B cell (primary cell): ENCODE data around the gene SMTNL2. TPM values are rescaled to one million over a fixed set of nuclear protein-coding genes. Genes with fewer than 3 reads are reported as not detected.
A peak's percentile ranks its signal among the peaks of the same experiment; 100 is the strongest.

Experiments used
- ATAC-seq: fragments of 200-7000 bp; cut with Tn5 transposase; one replicate; pipeline ENCODE4 v1.10.0; 2021; ENCODE audit warnings: low read depth, mild to moderate bottlenecking, moderate number of reproducible peaks, moderate library complexity
- CTCF ChIA-PET: fragments of 350-600 bp; sonication (Branson Sonifier 250); formaldehyde crosslinking; loops from one replicate; lab custom pipeline; 2021; ENCODE audit warnings: antibody characterized with exemption, inconsistent platforms; lab: Charles Lee
- POLR2A ChIA-PET: fragments of 350-600 bp; sonication (Branson Sonifier 250); formaldehyde crosslinking; loops from one replicate; lab custom pipeline; 2021; ENCODE audit warnings: antibody characterized with exemption; lab: Charles Lee
- DNase-seq: peaks from one replicate; pipeline ENCODE4 v3.0.0; 2013
- H2AFZ ChIP-seq: 2 replicates; pipeline ENCODE4 v1.6.1; 2012; ENCODE audit warnings: mild to moderate bottlenecking, low read depth, low read length; ENCODE audit not compliant: insufficient read depth, poor library complexity, severe bottlenecking
- H3K27ac ChIP-seq, 2 donors: 1 replicate in 1 of 2; 2 replicates in 1 of 2; pipeline ENCODE4 v1.5.1; 2012 to 2013; ENCODE audit warnings: low read length in 2 of 2, mild to moderate bottlenecking in 2 of 2, moderate library complexity in 1 of 2
- H3K27me3 ChIP-seq, 4 experiments: fragments of 200-600 bp in 1 of 4; sonication (generic) in 1 of 4; replicated peaks in 1 of 4; 1 replicate in 2 of 4; 2 replicates in 2 of 4; pipeline versions ENCODE4 v1.6.1 to v1.7.0; 2013 to 2016; ENCODE audit warnings: low read length in 3 of 4, mild to moderate bottlenecking in 2 of 4, mixed read lengths in 1 of 4, moderate library complexity in 1 of 4; ENCODE audit not compliant: insufficient read depth in 4 of 4, control insufficient read depth in 3 of 4; ENCODE audit errors: control extremely low read depth in 1 of 4
- H3K36me3 ChIP-seq, 2 experiments: replicated peaks in 1 of 2; 1 replicate in 1 of 2; 2 replicates in 1 of 2; pipeline versions ENCODE4 v1.6.1 to v1.7.1; 2013; ENCODE audit warnings: low read length in 1 of 2; ENCODE audit not compliant: insufficient read depth in 2 of 2, control insufficient read depth in 1 of 2; ENCODE audit errors: control extremely low read depth in 1 of 2, extremely low read depth in 1 of 2
- H3K4me1 ChIP-seq, 2 donors: fragments of 200-600 bp in 1 of 2; sonication (generic) in 1 of 2; 1 replicate in 1 of 2; 2 replicates in 1 of 2; pipeline versions ENCODE4 v1.5.1 to v1.6.1; 2013 to 2017; ENCODE audit warnings: low read length in 2 of 2; ENCODE audit not compliant: control insufficient read depth in 2 of 2, insufficient read depth in 2 of 2
- H3K4me2 ChIP-seq: replicated peaks from 2 replicates; pipeline ENCODE3; 2012; ENCODE audit warnings: mild to moderate bottlenecking, low read depth, low read length; ENCODE audit not compliant: poor library complexity, severe bottlenecking
- H3K4me3 ChIP-seq, 5 experiments: fragments of 200-600 bp in 1 of 5; sonication (generic) in 1 of 5; 1 replicate in 3 of 5; 2 replicates in 2 of 5; pipeline versions ENCODE4 v1.5.1 to v1.7.0; 2011 to 2016; ENCODE audit warnings: low read length in 4 of 5, mild to moderate bottlenecking in 4 of 5, low read depth in 2 of 5, control low read depth in 1 of 5, moderate library complexity in 1 of 5; ENCODE audit not compliant: insufficient read depth in 1 of 5; ENCODE audit errors: control extremely low read depth in 1 of 5, extremely low read depth in 1 of 5
- H3K79me2 ChIP-seq: fragments of 200-600 bp; sonication (generic); one replicate; pipeline ENCODE4 v1.6.0; 2016; ENCODE audit warnings: low read length; ENCODE audit not compliant: control insufficient read depth, insufficient read depth
- H3K9ac ChIP-seq: fragments of 200-600 bp; sonication (generic); 2 replicates; pipeline ENCODE4 v1.6.1; 2017; ENCODE audit warnings: mild to moderate bottlenecking, low read length, moderate library complexity
- H3K9me3 ChIP-seq, 3 donors: one replicate each; pipeline versions ENCODE4 v1.6.1 to v1.7.1; 2013; ENCODE audit warnings: low read length in 2 of 3; ENCODE audit not compliant: control insufficient read depth in 2 of 3, insufficient read depth in 1 of 3; ENCODE audit errors: control extremely low read depth in 1 of 3
- H4K20me1 ChIP-seq: 2 replicates; pipeline ENCODE4 v1.6.0; 2012; ENCODE audit warnings: mild to moderate bottlenecking, low read length; ENCODE audit not compliant: insufficient read depth, control insufficient read depth, poor library complexity, severe bottlenecking
- H3K27ac Mint-ChIP-seq: one replicate; pipeline ENCODE4 v1.8.0; 2021; ENCODE audit warnings: mixed read lengths
- H3K27me3 Mint-ChIP-seq: one replicate; pipeline ENCODE4 v1.8.0; 2021; ENCODE audit warnings: mixed read lengths
- H3K4me1 Mint-ChIP-seq: one replicate; pipeline ENCODE4 v1.8.0; 2021; ENCODE audit warnings: mixed read lengths
- H3K4me3 Mint-ChIP-seq: one replicate; pipeline ENCODE4 v1.8.0; 2021; ENCODE audit warnings: mixed read lengths
- H3K9me3 Mint-ChIP-seq: one replicate; pipeline ENCODE4 v1.8.0; 2022; ENCODE audit warnings: mixed read lengths; ENCODE audit not compliant: insufficient read depth
- EZH2 ChIP-seq: IDR thresholded peaks from 2 replicates; pipeline ENCODE4 v1.6.1; 2012; ENCODE audit warnings: borderline replicate concordance, low read depth, mild to moderate bottlenecking, moderate library complexity, low read length; ENCODE audit not compliant: insufficient read depth, poor library complexity, severe bottlenecking
- WGBS: methylation state at CpG from one replicate; pipeline ENCODE4 v1.1.5; 2013; ENCODE audit warnings: missing lambda C conversion rate; ENCODE audit not compliant: insufficient coverage; 5-methylcytosine and 5-hydroxymethylcytosine counted together
- intact Hi-C: fragments of 100-400 bp; cut with micrococcal nuclease; formaldehyde crosslinking; loops from one replicate; pipeline ENCODE4 v1.10.0; 2022
- polyA plus RNA-seq: library from polyadenylated mRNA; depleted of rRNA; stranded (reverse); fragments of >200 nt; gene quantifications from 2 replicates; pipeline ENCODE4 v1.2.3, GENCODE V29; 2012
- total RNA-seq, 2 donors: library from RNA; stranded (reverse); fragments of 120-200 nt in 1 of 2; gene quantifications; 1 replicate in 1 of 2; 2 replicates in 1 of 2; pipeline versions ENCODE4 v1.2.3 to v1.2.4, GENCODE V29; 2013 to 2022
- TF ChIP-seq, protein P1 (sequence below): fragments of 200-600 bp; IDR thresholded peaks from one replicate; pipeline ENCODE4 v1.8.0; 2022; ENCODE audit warnings: antibody characterized with exemption, mild to moderate bottlenecking

The SMTNL2 gene
- total and polyA plus RNA-seq, 2 donors (not counting 1 experiment from before 2014, with no cell fraction given) = not detected

DNA sequence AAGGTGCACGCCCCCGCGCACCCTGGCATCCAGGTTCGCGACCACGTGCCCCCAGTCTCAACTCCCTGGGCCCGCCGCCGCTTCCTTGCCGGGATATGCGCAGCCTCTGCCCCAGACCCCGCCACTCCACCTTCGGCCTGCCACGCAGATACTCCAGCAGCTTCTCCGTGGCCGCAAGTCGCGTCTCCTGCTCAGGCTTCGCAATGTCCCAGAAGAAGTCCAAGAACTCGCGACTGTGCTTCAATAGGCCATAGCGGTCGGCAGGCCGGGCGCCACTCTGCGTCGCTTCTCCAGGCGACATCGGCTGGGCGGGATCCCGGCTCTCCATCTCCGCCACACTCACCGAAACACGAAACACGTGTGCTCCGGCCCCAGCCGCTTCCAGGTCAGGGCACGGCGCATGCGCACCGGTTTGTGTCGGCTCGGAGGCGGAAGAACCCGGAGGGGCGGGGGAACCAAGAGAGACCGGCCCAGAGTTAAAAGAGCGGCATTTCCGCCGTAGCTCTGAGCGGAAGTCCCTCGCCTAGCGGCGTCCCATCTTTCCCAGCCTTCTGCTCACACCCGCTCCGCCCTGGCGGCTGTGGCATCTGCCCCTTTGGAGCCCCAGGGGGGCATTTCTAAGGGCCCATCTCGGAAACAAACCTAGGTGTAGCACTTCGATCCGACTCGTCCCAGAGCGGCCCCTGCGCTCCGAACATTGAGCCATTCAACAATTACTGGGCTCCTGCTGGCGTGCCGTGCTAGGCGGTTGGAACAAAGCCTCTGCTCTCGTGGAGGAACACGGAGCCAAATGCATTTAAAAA, 29.1 kb upstream of the SMTNL2 start, which contains the start of gene MYBBP1A:
TSS of gene MYBBP1A (minus strand) at position 388 of the 803 bp plus-strand sequence. CDS start at position 328, 60 bp downstream.
- Histone ChIP-seq H3K4me3 (peak within 1 kb of the TSS; percentile 74 to 90 (median 83)), H3K4me1 (peaks cover 19 to 21% of the 10 kb centered on the region in 2 donors), H3K4me2 (peak within 1 kb of the TSS; percentile 94), H4K20me1 (peaks cover 13% of the 10 kb centered on the region), H3K27me3 (no peaks in the 10 kb centered on the region), H3K9ac (peak within 1 kb of the TSS; percentile 78), H2AFZ (peak within 1 kb of the TSS; percentile 89), H3K36me3 (peaks cover 0 to 26% of the 10 kb centered on the region in 2 experiments), H3K79me2 (peaks cover 22% of the 10 kb centered on the region), H3K9me3 (no peaks in the 10 kb centered on the region), H3K27ac (peak within 1 kb of the TSS; percentile 66 to 83)
- H3K4me3 Mint-ChIP-seq = peak within 1 kb of the TSS; percentile 94
- H3K27ac Mint-ChIP-seq = peak within 1 kb of the TSS; percentile 96
- ChIA-PET POLR2A (interaction anchor here (0.8 kb wide), 1 partner anchor 11 kb away, joined by 5 read pairs; no protein-coding TSS in a partner anchor), CTCF (interaction anchor here (5.9 kb wide), 1 partner anchor 12 kb away, joined by 48 read pairs; no protein-coding TSS in a partner anchor)
- DNase-seq (peak; percentile 96), ATAC-seq (peak; percentile 95)
- peaks cover 23% of the 10 kb centered on the region for H3K4me1 Mint-ChIP-seq
- WGBS = under 1% methylated on average over 69 of the region's 69 CpGs
- H3K9me3 Mint-ChIP-seq = no peaks in the 10 kb centered on the region
- TF ChIP-seq, protein P1, sequence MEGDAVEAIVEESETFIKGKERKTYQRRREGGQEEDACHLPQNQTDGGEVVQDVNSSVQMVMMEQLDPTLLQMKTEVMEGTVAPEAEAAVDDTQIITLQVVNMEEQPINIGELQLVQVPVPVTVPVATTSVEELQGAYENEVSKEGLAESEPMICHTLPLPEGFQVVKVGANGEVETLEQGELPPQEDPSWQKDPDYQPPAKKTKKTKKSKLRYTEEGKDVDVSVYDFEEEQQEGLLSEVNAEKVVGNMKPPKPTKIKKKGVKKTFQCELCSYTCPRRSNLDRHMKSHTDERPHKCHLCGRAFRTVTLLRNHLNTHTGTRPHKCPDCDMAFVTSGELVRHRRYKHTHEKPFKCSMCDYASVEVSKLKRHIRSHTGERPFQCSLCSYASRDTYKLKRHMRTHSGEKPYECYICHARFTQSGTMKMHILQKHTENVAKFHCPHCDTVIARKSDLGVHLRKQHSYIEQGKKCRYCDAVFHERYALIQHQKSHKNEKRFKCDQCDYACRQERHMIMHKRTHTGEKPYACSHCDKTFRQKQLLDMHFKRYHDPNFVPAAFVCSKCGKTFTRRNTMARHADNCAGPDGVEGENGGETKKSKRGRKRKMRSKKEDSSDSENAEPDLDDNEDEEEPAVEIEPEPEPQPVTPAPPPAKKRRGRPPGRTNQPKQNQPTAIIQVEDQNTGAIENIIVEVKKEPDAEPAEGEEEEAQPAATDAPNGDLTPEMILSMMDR = no peak
- no peak for TF ChIP-seq EZH2
- no peaks in the 10 kb centered on the region for H3K27me3 Mint-ChIP-seq
- intact Hi-C loops = loop anchor here (1.0 kb wide), 2 partner anchors 10 to 412 kb away; partner anchors contain the start of genes CYB5D2 and ZZEF1
